ENCODE data around the gene EPO. TPM values are rescaled to one million over a fixed set of nuclear protein-coding genes. Genes with fewer than 3 reads are reported as not detected.

Gene EPO
- total RNA-seq, 2 experiments from 2014 or later, result not detected

GRCh38 chr7:100677308-100678267 lies 42.7 kb upstream of the EPO start:
- no peaks in the 10 kb centered on the region for H3K9me3 Mint-ChIP-seq (ENCODE audit: low read depth)
- no peak for ATAC-seq
- H3K36me3 Mint-ChIP-seq (ENCODE audit: low read depth), result peaks cover 25% of the 10 kb centered on the region
- DNase-seq, result no peak
- H3K27me3 Mint-ChIP-seq, result no peaks in the 10 kb centered on the region
- intact Hi-C loops (cut with DNase I, micrococcal nuclease), result loop anchor here (10.0 kb wide), 2 partner anchors 243 to 567 kb away; partner anchors contain the start of genes FIS1 (in 1 of the 2) and PPP1R35 (in 1 of the 2)
- H3K4me1 Mint-ChIP-seq, result peaks cover 29% of the 10 kb centered on the region
- ChIA-PET CTCF (interaction anchor here (0.9 to 2.1 kb wide), 4 partner anchors 10 to 28 kb away, joined by 3 to 11 read pairs (median 7); partner anchors contain the start of gene POP7), POLR2A (interaction anchor here (0.6 to 1.5 kb wide), 4 partner anchors 28 to 249 kb away, joined by 3 to 5 read pairs (median 4); partner anchors contain the start of genes POP7 and ZCWPW1)
- H3K4me3 Mint-ChIP-seq, result no peak overlapping the region
- H3K27ac Mint-ChIP-seq, result peak overlapping the region; percentile 31

GRCh38 chr7:100678291-100678984 lies 41.8 kb upstream of the EPO start:
- ChIA-PET POLR2A (no interaction called here), CTCF (interaction anchor here (0.6 to 1.8 kb wide), 4 partner anchors 10 to 865 kb away, joined by 3 to 11 read pairs (median 3); partner anchors contain the start of gene POP7)
- ATAC-seq (no peak), DNase-seq (no peak)
- Mint-ChIP-seq H3K27me3 (no peaks in the 10 kb centered on the region), H3K9me3 (ENCODE audit: low read depth) (no peaks in the 10 kb centered on the region), H3K27ac (no peak overlapping the region), H3K4me1 (peaks cover 29% of the 10 kb centered on the region), H3K4me3 (peak overlapping the region; percentile 24), H3K36me3 (ENCODE audit: low read depth) (peaks cover 27% of the 10 kb centered on the region)
- intact Hi-C loops (cut with DNase I, micrococcal nuclease), result loop anchor here (10.0 kb wide), 2 partner anchors 244 to 566 kb away; partner anchors contain the start of genes FIS1 (in 1 of the 2) and PPP1R35 (in 1 of the 2)

GRCh38 chr7:100679129-100679926 lies 40.9 kb upstream of the EPO start:
- DNase-seq (no peak), ATAC-seq (no peak)
- Mint-ChIP-seq H3K27me3 (no peaks in the 10 kb centered on the region), H3K27ac (no peak overlapping the region), H3K36me3 (ENCODE audit: low read depth) (peaks cover 27% of the 10 kb centered on the region), H3K4me1 (peaks cover 29% of the 10 kb centered on the region), H3K4me3 (no peak overlapping the region), H3K9me3 (ENCODE audit: low read depth) (no peaks in the 10 kb centered on the region)
- ChIA-PET POLR2A (interaction anchor here (0.7 kb wide), 2 partner anchors 11 to 96 kb away, joined by 3 to 5 read pairs; no protein-coding TSS in a partner anchor), CTCF (interaction anchor here (0.6 to 1.8 kb wide), 4 partner anchors 11 to 864 kb away, joined by 3 to 11 read pairs (median 3); partner anchors contain the start of genes POP7 and TRIM56)
- intact Hi-C loops (cut with DNase I, micrococcal nuclease), result loop anchor here (10.0 kb wide), 2 partner anchors 245 to 565 kb away; partner anchors contain the start of genes FIS1 (in 1 of the 2) and PPP1R35 (in 1 of the 2)

- Mint-ChIP-seq H3K4me3 (no peak overlapping the region), H3K27me3 (no peaks in the 10 kb centered on the region), H3K4me1 (peaks cover 29% of the 10 kb centered on the region), H3K9me3 (ENCODE audit: low read depth) (no peaks in the 10 kb centered on the region), H3K36me3 (ENCODE audit: low read depth) (peaks cover 27% of the 10 kb centered on the region), H3K27ac (no peak overlapping the region)
- ATAC-seq (no peak), DNase-seq (no peak)
- ChIA-PET CTCF (interaction anchor here (0.6 to 1.8 kb wide), 4 partner anchors 10 to 405 kb away, joined by 3 to 6 read pairs (median 3); partner anchors contain the start of gene TRIM56), POLR2A (interaction anchor here (0.6 to 1.2 kb wide), 5 partner anchors 10 to 96 kb away, joined by 3 to 5 read pairs (median 3); partner anchors contain the start of genes ACTL6B, FBXO24 and LRCH4)
- intact Hi-C loops (cut with DNase I, micrococcal nuclease), result loop anchor here (10.0 kb wide), 2 partner anchors 245 to 565 kb away; partner anchors contain the start of genes FIS1 (in 1 of the 2) and PPP1R35 (in 1 of the 2)
Observed at GRCh38 chr7:100679927-100680575, 40.2 kb upstream of the EPO start.

GRCh38 chr7:100680576-100681271 lies 39.5 kb upstream of the EPO start:
- Mint-ChIP-seq H3K4me3 (no peak overlapping the region), H3K27ac (peak overlapping the region; percentile 37), H3K4me1 (peaks cover 29% of the 10 kb centered on the region), H3K27me3 (no peaks in the 10 kb centered on the region), H3K9me3 (ENCODE audit: low read depth) (no peaks in the 10 kb centered on the region), H3K36me3 (ENCODE audit: low read depth) (peaks cover 31% of the 10 kb centered on the region)
- ATAC-seq (no peak), DNase-seq (no peak)
- intact Hi-C loops (cut with DNase I, micrococcal nuclease), result no loop called here
- ChIA-PET CTCF (interaction anchor here (0.6 to 1.8 kb wide), 3 partner anchors 9 to 83 kb away, joined by 3 to 6 read pairs (median 4); no protein-coding TSS in a partner anchor), POLR2A (interaction anchor here (0.6 to 1.2 kb wide), 4 partner anchors 13 to 95 kb away, joined by 3 to 5 read pairs (median 3); partner anchors contain the start of genes ACTL6B, FBXO24, GIGYF1 and LRCH4)

- peaks cover 30% of the 10 kb centered on the region for H3K36me3 Mint-ChIP-seq (ENCODE audit: low read depth)
- intact Hi-C loops (cut with DNase I, micrococcal nuclease), result no loop called here
- DNase-seq, result no peak
- peaks cover 25% of the 10 kb centered on the region for H3K4me1 Mint-ChIP-seq
- no peak overlapping the region for H3K27ac Mint-ChIP-seq
- no peaks in the 10 kb centered on the region for H3K27me3 Mint-ChIP-seq
- ChIA-PET POLR2A (interaction anchor here (0.6 to 0.9 kb wide), 4 partner anchors 8 to 210 kb away, joined by 3 to 4 read pairs (median 3); partner anchors contain the start of gene GNB2), CTCF (interaction anchor here (0.6 to 1.8 kb wide), 4 partner anchors 10 to 84 kb away, joined by 4 to 10 read pairs (median 5); no protein-coding TSS in a partner anchor)
- no peaks in the 10 kb centered on the region for H3K9me3 Mint-ChIP-seq (ENCODE audit: low read depth)
- no peak overlapping the region for H3K4me3 Mint-ChIP-seq
- no peak for ATAC-seq
Observed at GRCh38 chr7:100681491-100682227, 38.6 kb upstream of the EPO start.

- peak; percentile 20 for ATAC-seq
- intact Hi-C loops (cut with DNase I, micrococcal nuclease), result no loop called here
- Mint-ChIP-seq H3K27me3 (no peaks in the 10 kb centered on the region), H3K9me3 (ENCODE audit: low read depth) (no peaks in the 10 kb centered on the region), H3K4me3 (no peak overlapping the region), H3K27ac (no peak overlapping the region), H3K36me3 (ENCODE audit: low read depth) (peaks cover 25% of the 10 kb centered on the region), H3K4me1 (peaks cover 24% of the 10 kb centered on the region)
- DNase-seq, result no peak
- POLR2A ChIA-PET, result interaction anchor here (0.6 to 0.9 kb wide), 4 partner anchors 8 to 209 kb away, joined by 3 to 4 read pairs (median 3); partner anchors contain the start of gene GNB2
- CTCF ChIA-PET, result interaction anchor here (1.2 to 1.8 kb wide), 3 partner anchors 9 to 43 kb away, joined by 4 to 10 read pairs (median 5); no protein-coding TSS in a partner anchor
Observed at GRCh38 chr7:100682228-100682741, 38.0 kb upstream of the EPO start.

- Mint-ChIP-seq H3K27me3 (no peaks in the 10 kb centered on the region), H3K4me3 (no peak overlapping the region), H3K36me3 (ENCODE audit: low read depth) (peaks cover 22% of the 10 kb centered on the region), H3K27ac (no peak overlapping the region), H3K9me3 (ENCODE audit: low read depth) (no peaks in the 10 kb centered on the region), H3K4me1 (peaks cover 25% of the 10 kb centered on the region)
- CTCF ChIA-PET, result interaction anchor here (0.5 to 1.8 kb wide), 5 partner anchors 8 to 130 kb away, joined by 3 to 10 read pairs (median 4); no protein-coding TSS in a partner anchor
- intact Hi-C loops (cut with DNase I, micrococcal nuclease), result no loop called here
- DNase-seq (no peak), ATAC-seq (no peak)
- POLR2A ChIA-PET, result interaction anchor here (0.6 to 1.3 kb wide), 2 partner anchors 203 to 254 kb away, joined by 3 read pairs; partner anchors contain the start of gene ZCWPW1
Observed at GRCh38 chr7:100682991-100683658, 37.1 kb upstream of the EPO start.
